ENCODE measurements around the gene TNS1.

DNA sequence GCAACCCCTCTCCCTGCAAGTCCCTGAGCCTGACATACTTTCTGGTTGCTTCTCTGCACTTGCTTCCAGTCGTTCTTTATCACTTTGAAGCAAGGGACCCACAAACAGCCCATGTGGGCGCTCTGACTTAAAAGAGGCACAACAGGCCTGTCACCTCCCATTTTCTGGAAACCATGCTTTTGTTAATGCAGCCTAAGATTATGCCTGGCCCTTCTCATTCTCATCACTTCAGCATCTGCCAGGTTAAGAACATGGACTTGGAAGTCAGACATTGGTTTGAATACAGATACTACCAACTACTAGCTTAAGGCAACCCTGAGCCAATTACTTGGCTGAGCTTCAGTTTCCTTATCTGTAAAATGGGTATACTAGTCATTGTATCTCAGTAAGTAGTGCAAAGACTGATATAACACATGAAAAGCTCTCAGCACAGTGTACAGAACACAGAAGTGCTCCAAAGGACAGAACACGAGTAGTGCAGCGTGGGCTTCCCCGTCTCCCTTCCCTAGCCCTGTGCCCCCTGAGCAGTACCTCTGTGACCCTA is 141.4 kb downstream of the TNS1 start:
- TF ChIP-seq EZH2phosphoT487 (IDR thresholded peaks at IDR 0.05) (no peak), CTCF (IDR thresholded peaks at IDR 0.05) (no peak), EZH2 (IDR thresholded peaks at IDR 0.05) (no peak)
